Activated T-cell treated with anti-CD3 and anti-CD28 coated beads, Interleukin-2, amount 50 U/mL, for 48 hours (primary cell): ENCODE data around the gene UCHL1.
"Not testable (repeated sequence)": the region's sequence is repeated elsewhere in the genome, so short reads cannot be mapped to it uniquely, and the experiment has no call there.

ENCODE experiments used
- DNase-seq, 2 experiments: peaks; one replicate each; pipeline ENCODE4 v3.0.0-alpha.2; 2020

Gene UCHL1

DNA sequence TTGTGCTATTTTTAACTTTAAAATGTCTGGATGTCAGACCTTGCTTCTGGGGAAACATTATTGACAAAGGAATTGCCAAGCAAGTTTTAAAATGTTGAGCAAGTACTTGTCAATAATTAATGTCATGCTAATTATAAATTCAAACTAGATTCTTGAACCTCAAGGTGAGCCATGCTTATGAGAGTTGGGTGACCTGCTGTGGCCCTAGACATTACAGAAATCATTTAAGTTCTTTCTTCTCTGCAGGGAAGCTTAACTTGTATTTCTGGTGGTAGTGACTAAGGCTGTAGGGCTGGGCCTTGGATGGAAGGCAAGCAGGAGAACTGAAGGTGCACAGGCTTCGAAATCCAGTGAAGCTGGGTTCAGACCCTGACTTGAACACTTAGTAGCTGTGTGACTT is 14.8 kb upstream of the UCHL1 start:
- no peak for DNase-seq

DNA sequence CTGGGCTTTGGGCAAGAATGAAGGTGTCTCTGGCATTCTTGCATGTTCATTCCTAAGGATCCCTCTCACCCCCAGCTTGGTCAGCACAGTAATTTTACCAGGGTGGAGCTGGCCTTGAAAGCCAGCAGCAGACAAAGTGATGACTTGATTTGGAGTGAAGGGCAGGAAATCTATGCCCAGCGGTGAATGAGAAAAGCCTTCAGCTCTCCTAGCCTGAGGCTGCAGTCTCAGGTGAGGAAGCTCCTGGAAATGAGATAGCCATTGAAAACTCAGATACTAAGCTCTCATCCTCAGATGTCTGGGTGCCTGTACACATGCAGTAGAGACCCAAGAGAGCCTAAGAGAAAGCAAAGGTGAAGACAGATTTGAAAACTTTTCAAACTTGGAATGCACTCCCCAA is 10.7 kb upstream of the UCHL1 start:
- DNase-seq = no peak

DNA sequence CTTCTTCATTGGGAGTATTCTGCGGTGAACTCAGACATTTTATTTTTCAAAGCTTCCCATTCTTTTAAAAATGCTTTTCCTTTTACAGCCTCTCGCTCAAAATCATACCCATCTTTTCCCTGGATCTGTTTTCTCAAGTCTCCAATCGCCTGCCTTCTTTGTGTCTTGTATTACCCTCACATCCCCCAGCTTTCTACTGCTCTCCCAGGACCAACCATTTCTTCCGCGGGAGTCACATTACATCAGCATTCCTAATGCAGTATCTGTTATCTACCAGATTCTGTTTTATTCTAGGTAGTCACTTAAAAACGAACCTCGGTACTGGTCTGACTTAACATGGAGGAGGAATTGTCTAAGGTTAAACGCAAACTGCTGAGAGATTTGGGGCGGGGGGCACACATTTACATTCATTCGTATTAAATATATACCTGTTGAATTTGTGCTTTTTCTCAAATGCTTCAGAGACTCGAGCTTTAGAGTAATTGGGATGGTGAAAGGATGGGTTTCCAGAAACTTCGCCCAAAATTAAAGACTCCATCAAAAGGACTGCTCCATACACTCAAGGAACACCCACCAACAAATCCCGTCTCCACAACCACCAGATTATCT is 493 bp upstream of the UCHL1 start:
- no peak for DNase-seq

DNA sequence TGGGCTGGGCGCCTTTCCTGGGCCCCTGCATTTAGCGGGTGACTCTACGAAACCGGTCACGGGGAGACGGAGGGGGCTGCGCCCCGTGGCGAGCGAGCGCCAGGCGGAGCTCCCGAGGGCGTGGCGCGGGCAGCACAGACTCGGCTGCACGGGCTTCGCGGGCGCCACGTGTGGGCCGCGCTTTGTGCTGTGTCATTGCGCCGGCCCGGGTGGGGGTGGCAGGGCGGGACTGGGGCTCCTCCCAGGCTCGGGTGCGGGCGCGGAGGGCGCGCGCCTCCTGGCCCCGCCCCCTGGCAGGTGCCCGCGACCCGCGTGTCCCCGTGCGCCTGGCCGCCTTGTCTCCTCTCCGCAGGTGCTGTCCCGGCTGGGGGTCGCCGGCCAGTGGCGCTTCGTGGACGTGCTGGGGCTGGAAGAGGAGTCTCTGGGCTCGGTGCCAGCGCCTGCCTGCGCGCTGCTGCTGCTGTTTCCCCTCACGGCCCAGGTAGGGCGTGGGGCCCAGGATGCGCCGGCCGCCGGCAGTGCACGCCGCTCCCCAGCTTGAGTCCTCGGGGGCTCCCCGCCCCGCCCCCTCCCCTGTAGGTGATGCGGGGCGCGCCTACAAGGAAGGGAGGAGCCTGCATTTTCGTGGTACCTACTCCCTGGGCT is 651 bp downstream of the UCHL1 start:
- peak in 1 of 2 experiments; percentile 25 for DNase-seq

DNA sequence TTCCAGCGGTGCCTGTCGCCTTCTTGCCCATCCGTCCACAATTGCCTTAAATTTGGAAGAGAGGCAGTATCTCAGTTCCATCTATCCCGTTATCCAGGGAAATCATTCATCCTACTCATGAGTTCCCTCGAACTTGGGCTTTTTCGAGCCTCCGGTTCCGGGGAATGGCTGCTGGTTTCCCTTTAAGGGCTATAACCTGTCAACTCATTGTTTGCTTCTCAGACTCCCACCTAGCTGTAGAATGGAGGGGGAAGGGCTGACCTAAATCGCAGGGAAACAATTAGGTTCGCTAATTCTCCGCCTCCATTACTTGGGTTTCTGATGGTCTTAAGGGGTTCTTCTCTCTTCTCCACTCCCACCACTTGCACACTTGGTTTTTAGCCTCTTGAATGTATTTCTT is 1.2 kb downstream of the UCHL1 start:
- no peak for DNase-seq

- DNase-seq = no peak
These were observed 2.1 kb downstream of the UCHL1 start for GRCh38 chr4:41258783-41259182.

- DNase-seq = no peak
These were observed 3.5 kb downstream of the UCHL1 start for GRCh38 chr4:41260116-41260733.

DNA sequence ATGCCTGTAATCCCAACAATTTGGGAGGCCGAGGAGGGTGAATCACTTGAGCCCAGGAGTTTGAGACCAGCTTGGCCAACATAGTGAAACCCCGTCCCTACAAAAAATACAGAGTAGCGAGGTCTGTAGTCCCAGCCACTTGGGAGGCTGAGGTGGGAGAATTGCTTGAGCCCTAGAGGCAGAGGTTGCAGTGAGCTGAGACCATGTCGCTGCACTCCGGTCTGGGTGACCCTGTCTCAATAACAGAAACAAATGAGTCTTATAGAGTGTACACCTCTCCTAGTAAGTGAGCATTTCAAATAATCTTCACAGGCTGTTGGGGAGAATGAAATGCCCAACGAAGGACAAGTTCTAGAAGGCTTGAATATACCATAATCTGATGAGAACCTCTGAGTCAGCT is 5.5 kb downstream of the UCHL1 start:
- DNase-seq = no peak

GRCh38 chr4:41264212-41264611 is 7.5 kb downstream of the UCHL1 start:
- DNase-seq = no peak

DNA sequence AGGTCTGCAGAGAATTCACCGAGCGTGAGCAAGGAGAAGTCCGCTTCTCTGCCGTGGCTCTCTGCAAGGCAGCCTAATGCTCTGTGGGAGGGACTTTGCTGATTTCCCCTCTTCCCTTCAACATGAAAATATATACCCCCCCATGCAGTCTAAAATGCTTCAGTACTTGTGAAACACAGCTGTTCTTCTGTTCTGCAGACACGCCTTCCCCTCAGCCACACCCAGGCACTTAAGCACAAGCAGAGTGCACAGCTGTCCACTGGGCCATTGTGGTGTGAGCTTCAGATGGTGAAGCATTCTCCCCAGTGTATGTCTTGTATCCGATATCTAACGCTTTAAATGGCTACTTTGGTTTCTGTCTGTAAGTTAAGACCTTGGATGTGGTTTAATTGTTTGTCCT is 11.3 kb downstream of the UCHL1 start:
- DNase-seq = no peak

GRCh38 chr4:41268721-41269517 is 12.2 kb downstream of the UCHL1 start:
- no peak for DNase-seq

- DNase-seq = no peak
These were observed 13.0 kb downstream of the UCHL1 start for GRCh38 chr4:41269682-41270081.

DNA sequence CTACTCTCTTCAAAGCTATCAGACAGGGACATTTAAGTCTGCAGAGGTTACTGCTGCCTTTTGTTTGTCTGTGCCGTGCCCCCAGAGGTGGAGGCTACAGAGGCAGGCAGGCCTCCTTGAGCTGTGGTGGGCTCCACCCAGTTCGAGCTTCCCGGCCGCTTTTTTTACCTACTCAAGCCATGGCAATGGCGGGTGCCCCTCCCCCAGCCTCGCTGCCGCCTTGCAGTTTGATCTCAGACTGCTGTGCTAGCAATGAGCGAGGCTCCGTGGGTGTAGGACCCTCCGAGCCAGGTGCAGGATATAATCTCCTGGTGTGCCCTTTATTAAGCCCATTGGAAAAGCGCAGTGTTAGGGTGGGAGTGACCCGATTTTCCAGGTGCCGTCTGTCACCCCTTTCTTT is 19.2 kb downstream of the UCHL1 start:
- not testable (repeated sequence) for DNase-seq

- DNase-seq = no peak
These were observed 23.3 kb downstream of the UCHL1 start for GRCh38 chr4:41280010-41280409.

DNA sequence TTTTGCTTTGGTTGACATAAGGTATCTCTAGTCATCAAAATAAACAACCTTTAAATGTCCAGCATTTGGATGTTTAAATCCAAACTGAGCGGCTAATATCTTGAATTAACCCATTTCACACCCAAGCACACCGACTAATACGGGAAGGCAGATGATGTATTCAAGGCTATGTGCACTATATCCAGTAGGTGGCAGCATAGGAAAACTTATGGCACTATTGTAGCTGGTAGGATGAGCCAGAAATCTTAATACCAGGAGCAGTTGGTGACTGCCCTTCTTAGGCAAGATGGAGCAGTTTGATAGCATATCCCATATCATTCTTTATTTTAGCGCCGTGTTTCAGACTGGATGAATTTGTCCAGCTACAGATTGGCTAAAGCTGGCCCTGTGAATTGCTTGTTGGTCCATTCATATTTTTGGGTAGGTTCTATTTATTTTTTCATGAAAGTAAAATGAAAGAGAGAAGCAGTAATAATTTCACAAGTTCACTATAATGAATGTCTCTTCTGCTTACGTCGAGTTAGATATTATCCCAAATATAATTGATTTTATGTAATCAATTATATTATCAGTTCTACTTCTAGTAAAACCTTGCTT is 24.4 kb downstream of the UCHL1 start:
- DNase-seq = peak; percentile 16 to 20

GRCh38 chr4:41282366-41282765 is 25.6 kb downstream of the UCHL1 start:
- DNase-seq = no peak

- no peak for DNase-seq
These were observed 28.6 kb downstream of the UCHL1 start for GRCh38 chr4:41285202-41285863.

- no peak for DNase-seq
These were observed 29.1 kb downstream of the UCHL1 start for GRCh38 chr4:41285864-41286235.

GRCh38 chr4:41287005-41287404 is 30.3 kb downstream of the UCHL1 start:
- DNase-seq = no peak

DNA sequence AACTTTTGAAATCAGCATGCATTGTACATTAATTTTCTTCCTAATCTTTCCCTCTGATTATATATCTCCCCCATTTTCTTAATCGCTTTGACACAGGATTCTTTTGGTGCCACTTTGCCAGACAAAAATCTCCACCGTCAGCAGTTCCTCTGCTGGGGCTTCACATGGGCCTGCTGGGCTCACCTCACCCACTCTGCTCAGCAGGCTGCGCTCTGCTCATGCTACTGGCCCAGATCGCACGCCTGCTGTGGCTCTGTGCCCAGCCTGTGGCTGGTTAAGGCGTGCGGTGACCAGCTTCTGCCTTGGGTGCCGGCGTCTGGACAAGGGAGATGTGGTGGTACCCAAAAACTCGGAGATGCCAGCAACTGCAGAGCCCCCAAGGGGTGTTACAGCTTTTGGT is 31.1 kb downstream of the UCHL1 start:
- DNase-seq = no peak

GRCh38 chr4:41288254-41288653 is 31.5 kb downstream of the UCHL1 start:
- no peak for DNase-seq

GRCh38 chr4:41290479-41290878 is 33.8 kb downstream of the UCHL1 start:
- no peak for DNase-seq
